ENCODE data around the gene CDH3. TPM values are rescaled to one million over a fixed set of nuclear protein-coding genes. Genes with fewer than 3 reads are reported as not detected.

The CDH3 gene
- total and polyA plus RNA-seq, 2 of the 13 experiments (the other 11 are each of a cell fraction or from before 2014, with no cell fraction given), result 0.11 TPM; not detected in 1

DNA sequence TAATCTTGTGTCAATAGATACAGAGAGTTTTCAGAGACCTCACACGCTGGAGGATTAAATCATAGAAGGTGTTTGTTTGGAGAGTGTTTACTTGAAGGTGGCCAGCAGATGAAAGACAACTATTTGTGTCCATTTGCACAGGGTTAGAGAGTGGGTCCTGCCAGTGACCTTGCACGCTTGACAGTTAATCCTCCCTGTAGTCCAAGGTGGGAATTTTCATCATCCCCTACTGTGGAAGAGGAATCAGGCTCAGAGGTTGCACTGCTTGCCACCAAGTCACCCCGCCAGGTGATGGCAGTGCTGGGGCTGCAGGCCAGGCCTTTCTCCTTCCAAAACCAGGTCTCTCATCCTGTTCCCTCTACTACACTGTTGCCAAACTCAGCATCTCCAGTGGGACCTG lies 104.3 kb downstream of the CDH3 start (continued):
- no peak for TF ChIP-seq NPAS2 (CRISPR knock-in tag; IDR thresholded peaks at IDR 0.05; ENCODE audit: borderline replicate concordance)
- TF ChIP-seq, protein P1, sequence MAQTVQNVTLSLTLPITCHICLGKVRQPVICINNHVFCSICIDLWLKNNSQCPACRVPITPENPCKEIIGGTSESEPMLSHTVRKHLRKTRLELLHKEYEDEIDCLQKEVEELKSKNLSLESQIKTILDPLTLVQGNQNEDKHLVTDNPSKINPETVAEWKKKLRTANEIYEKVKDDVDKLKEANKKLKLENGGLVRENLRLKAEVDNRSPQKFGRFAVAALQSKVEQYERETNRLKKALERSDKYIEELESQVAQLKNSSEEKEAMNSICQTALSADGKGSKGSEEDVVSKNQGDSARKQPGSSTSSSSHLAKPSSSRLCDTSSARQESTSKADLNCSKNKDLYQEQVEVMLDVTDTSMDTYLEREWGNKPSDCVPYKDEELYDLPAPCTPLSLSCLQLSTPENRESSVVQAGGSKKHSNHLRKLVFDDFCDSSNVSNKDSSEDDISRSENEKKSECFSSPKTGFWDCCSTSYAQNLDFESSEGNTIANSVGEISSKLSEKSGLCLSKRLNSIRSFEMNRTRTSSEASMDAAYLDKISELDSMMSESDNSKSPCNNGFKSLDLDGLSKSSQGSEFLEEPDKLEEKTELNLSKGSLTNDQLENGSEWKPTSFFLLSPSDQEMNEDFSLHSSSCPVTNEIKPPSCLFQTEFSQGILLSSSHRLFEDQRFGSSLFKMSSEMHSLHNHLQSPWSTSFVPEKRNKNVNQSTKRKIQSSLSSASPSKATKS (CRISPR knock-in tag; IDR thresholded peaks at IDR 0.05), result 0 out of 2 replicates have a peak, but pooled peaks have one; percentile 36
- TF ChIP-seq, protein P2, sequence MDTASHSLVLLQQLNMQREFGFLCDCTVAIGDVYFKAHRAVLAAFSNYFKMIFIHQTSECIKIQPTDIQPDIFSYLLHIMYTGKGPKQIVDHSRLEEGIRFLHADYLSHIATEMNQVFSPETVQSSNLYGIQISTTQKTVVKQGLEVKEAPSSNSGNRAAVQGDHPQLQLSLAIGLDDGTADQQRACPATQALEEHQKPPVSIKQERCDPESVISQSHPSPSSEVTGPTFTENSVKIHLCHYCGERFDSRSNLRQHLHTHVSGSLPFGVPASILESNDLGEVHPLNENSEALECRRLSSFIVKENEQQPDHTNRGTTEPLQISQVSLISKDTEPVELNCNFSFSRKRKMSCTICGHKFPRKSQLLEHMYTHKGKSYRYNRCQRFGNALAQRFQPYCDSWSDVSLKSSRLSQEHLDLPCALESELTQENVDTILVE (CRISPR knock-in tag; IDR thresholded peaks at IDR 0.05), result 0 out of 2 replicates have a peak, but pooled peaks have one; percentile 28
- TF ChIP-seq ZNF431 (CRISPR knock-in tag; IDR thresholded peaks at IDR 0.05; ENCODE audit: borderline replicate concordance, low read depth), result no peak
- TF ChIP-seq ELF3 (CRISPR knock-in tag; IDR thresholded peaks at IDR 0.05), result 0 out of 2 replicates have a peak, but pooled peaks have one; percentile 19
- TF ChIP-seq ZNF350 (CRISPR knock-in tag; IDR thresholded peaks at IDR 0.05; ENCODE audit: borderline replicate concordance, low read depth), result no peak; the same call in 1 of the 2 replicates
- TF ChIP-seq, protein P3, sequence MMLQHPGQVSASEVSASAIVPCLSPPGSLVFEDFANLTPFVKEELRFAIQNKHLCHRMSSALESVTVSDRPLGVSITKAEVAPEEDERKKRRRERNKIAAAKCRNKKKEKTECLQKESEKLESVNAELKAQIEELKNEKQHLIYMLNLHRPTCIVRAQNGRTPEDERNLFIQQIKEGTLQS (CRISPR knock-in tag; IDR thresholded peaks at IDR 0.05), result no peak
- peak; percentile 46; the same call in 1 of the 2 replicates for TF ChIP-seq ZMYM4 (CRISPR knock-in tag; IDR thresholded peaks at IDR 0.05)
- TF ChIP-seq PHF5A (CRISPR knock-in tag; IDR thresholded peaks at IDR 0.05; ENCODE audit: low read depth, unreplicated experiment), result no peak
- TF ChIP-seq ZIK1 (CRISPR knock-in tag; IDR thresholded peaks at IDR 0.05; ENCODE audit: borderline replicate concordance, low read depth), result no peak
- peak; percentile 43 for TF ChIP-seq SIX1 (CRISPR knock-in tag; IDR thresholded peaks at IDR 0.05; ENCODE audit: borderline replicate concordance)
- no peak for TF ChIP-seq ZNF20 (CRISPR knock-in tag; IDR thresholded peaks at IDR 0.05)
- TF ChIP-seq FOXA1 (IDR thresholded peaks at IDR 0.05), result no peak
- TF ChIP-seq FOXA1 (CRISPR knock-in tag; IDR thresholded peaks at IDR 0.05), result peak; percentile 74
- TF ChIP-seq RXRA (CRISPR knock-in tag; IDR thresholded peaks at IDR 0.05), result peak; percentile 53; the same call in 1 of the 2 replicates
- TF ChIP-seq, protein P4, sequence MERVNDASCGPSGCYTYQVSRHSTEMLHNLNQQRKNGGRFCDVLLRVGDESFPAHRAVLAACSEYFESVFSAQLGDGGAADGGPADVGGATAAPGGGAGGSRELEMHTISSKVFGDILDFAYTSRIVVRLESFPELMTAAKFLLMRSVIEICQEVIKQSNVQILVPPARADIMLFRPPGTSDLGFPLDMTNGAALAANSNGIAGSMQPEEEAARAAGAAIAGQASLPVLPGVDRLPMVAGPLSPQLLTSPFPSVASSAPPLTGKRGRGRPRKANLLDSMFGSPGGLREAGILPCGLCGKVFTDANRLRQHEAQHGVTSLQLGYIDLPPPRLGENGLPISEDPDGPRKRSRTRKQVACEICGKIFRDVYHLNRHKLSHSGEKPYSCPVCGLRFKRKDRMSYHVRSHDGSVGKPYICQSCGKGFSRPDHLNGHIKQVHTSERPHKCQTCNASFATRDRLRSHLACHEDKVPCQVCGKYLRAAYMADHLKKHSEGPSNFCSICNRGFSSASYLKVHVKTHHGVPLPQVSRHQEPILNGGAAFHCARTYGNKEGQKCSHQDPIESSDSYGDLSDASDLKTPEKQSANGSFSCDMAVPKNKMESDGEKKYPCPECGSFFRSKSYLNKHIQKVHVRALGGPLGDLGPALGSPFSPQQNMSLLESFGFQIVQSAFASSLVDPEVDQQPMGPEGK (CRISPR knock-in tag; IDR thresholded peaks at IDR 0.05), result no peak; the same call in 1 of the 2 replicates
- TF ChIP-seq, protein P5, sequence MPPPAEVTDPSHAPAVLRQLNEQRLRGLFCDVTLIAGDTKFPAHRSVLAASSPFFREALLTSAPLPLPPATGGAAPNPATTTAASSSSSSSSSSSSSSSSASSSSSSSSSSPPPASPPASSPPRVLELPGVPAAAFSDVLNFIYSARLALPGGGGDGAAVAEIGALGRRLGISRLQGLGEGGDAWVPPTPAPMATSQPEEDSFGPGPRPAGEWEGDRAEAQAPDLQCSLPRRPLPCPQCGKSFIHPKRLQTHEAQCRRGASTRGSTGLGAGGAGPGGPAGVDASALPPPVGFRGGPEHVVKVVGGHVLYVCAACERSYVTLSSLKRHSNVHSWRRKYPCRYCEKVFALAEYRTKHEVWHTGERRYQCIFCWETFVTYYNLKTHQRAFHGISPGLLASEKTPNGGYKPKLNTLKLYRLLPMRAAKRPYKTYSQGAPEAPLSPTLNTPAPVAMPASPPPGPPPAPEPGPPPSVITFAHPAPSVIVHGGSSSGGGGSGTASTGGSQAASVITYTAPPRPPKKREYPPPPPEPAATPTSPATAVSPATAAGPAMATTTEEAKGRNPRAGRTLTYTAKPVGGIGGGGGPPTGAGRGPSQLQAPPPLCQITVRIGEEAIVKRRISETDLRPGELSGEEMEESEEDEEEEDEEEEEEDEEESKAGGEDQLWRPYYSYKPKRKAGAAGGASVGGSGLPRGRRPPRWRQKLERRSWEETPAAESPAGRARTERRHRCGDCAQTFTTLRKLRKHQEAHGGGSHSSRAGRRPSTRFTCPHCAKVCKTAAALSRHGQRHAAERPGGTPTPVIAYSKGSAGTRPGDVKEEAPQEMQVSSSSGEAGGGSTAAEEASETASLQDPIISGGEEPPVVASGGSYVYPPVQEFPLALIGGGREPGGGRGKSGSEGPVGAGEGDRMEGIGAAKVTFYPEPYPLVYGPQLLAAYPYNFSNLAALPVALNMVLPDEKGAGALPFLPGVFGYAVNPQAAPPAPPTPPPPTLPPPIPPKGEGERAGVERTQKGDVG (CRISPR knock-in tag; IDR thresholded peaks at IDR 0.05; ENCODE audit: borderline replicate concordance), result no peak
- no peak for TF ChIP-seq ZMYM2 (CRISPR knock-in tag; IDR thresholded peaks at IDR 0.05)
- TF ChIP-seq IRF2 (CRISPR knock-in tag; IDR thresholded peaks at IDR 0.05), result 0 out of 2 replicates have a peak, but pooled peaks have one; percentile 21
- 0 out of 2 replicates have a peak, but pooled peaks have one; percentile 36 for TF ChIP-seq KMT2A (CRISPR knock-in tag; IDR thresholded peaks at IDR 0.05)
- TF ChIP-seq IRX3 (CRISPR knock-in tag; IDR thresholded peaks at IDR 0.05; ENCODE audit: borderline replicate concordance, low read depth), result no peak
- no peak for TF ChIP-seq ZNF263 (CRISPR knock-in tag; IDR thresholded peaks at IDR 0.05)
